ENCODE data around the gene SCAI. TPM values are rescaled to one million over a fixed set of nuclear protein-coding genes. Genes with fewer than 3 reads are reported as not detected.
"Not testable (repeated sequence)": the region's sequence is repeated elsewhere in the genome, so short reads cannot be mapped to it uniquely, and the experiment has no call there.

SCAI gene
- 14.3 TPM for total RNA-seq

GRCh38 chr9:125143377-125144090 lies at the start of gene SCAI:
SCAI (minus strand) TSS chr9:125143528; CDS start chr9:125143437, 91 bp downstream.
- DNase-seq = peak; percentile 99

- DNase-seq = no peak
Measured at GRCh38 chr9:125190361-125190801, 47.1 kb upstream of the SCAI start.

GRCh38 chr9:125189361-125190289 lies 46.3 kb upstream of the SCAI start, which contains the start of gene PPP6C:
PPP6C (minus strand) TSS chr9:125189803; CDS start chr9:125189718, 85 bp downstream.
- peak; percentile 97 for DNase-seq

DNA sequence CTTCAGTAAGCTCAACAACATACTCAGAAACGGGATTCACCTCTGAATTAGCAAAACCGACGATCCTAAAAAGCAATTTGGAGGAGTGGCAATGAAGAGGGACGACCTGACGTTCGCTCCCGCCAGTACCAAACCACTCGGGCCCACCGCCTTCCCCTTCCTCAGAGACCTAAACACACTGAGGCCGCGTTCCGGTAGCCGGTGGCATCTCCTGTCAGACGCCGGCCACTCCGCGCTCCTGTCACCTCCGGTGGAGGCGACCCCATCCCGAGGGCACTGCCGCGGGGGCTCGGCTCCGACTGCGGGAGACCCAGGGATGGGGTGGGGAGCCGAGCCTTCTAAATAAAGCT lies 45.7 kb upstream of the SCAI start:
- DNase-seq = no peak

- no peak for DNase-seq
Measured at GRCh38 chr9:125183561-125183960, 40.2 kb upstream of the SCAI start.

DNA sequence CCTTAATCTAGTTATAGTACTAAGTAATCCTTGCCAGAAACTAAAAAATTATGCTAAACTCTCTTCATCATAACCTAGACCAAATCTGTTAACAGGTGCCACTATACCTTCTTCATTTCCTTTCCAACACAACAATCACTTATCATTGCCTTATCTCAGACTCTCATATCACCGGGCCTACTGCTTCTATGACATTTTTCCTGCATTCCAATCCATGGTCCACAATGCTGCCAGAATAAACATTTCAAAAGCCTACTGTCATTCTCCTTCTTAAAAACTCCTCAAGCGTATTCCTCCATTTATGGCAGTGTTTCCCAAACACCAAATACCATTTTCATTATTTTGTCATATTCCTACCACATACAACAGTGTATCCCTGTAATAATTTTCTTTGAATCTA lies 39.7 kb upstream of the SCAI start:
- no peak for DNase-seq

- not testable (repeated sequence) for DNase-seq
Measured at GRCh38 chr9:125181756-125182155, 38.4 kb upstream of the SCAI start.

DNA sequence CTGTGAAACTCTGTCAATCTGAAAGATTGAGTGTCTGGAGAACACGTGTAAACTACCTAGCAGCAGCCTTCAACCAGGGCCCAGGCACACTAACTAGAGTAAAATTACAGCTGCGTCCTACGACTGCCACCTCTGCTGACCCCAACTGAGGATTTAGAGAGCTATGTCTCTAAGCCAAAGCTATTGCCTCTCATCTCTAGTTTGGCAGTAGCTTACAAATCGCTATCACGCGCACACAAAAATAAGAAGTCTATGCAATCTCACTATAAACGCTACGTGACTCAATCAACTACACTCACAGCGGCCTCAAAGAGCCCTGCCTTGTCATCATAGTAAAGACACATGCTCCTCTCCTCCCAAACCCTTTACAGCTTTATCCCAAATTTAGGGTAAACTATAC lies 37.5 kb upstream of the SCAI start:
- DNase-seq = no peak

GRCh38 chr9:125179776-125180175 lies 36.4 kb upstream of the SCAI start:
- DNase-seq = not testable (repeated sequence)

DNA sequence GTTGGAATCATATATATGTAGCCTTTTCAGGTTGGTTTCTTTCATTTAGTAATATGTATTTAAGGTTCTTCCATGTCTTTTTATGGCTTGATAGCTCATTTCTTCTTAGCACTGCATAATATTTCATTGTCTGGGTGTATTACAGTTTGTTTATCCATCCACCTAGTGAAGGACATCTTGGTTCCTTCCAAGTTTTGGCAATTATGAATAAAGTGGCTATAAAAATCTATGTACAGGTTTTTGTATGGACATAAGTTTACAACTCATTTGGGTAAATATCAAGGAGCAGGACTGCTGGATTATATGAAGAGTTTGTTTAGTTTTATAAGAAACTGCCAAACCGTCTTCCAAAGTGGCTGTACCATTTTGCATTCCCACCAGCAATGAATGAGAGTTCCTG lies 34.6 kb upstream of the SCAI start:
- no peak for DNase-seq

DNA sequence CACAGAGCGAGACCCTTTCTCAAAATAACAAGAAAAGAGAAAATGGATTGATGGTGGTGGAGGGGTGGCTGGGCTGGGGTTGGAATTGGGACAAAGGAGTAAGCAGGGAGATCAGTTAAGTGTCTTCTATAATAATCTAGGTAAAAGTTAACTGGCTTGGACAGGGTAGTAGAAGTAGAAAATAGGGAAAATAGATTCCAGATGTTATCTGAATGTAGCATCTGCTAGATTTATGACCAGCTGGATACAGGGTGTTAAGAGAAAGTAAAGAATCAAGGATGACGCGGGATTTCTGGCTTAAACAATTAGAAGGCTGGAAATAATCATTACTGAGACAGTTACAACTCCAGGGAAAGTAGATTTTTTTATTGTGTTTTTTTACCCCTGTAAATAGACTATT lies 33.3 kb upstream of the SCAI start:
- DNase-seq = peak; percentile 93

- DNase-seq = no peak
Measured at GRCh38 chr9:125172031-125172755, 28.9 kb upstream of the SCAI start.

GRCh38 chr9:125169895-125170294 lies 26.6 kb upstream of the SCAI start:
- DNase-seq = no peak

DNA sequence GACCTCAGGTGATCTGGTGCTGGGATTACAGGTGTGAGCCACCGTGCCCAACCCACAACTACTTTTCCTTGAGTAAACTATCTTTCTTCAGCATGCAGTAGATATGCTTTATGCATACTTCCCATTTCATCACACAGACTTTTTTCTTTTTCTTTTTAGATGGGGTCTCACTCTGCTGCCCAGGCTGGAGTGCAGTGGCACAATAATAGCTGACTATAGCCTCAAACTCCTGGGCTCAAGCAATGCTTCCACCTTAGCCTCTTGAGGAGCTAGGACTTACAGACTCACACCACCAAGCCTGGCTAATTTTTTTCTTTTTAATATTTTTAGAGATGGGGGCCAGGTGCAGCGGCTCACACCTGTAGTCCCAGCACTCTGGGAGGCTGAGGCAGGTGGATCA lies 23.4 kb upstream of the SCAI start:
- DNase-seq = no peak

DNA sequence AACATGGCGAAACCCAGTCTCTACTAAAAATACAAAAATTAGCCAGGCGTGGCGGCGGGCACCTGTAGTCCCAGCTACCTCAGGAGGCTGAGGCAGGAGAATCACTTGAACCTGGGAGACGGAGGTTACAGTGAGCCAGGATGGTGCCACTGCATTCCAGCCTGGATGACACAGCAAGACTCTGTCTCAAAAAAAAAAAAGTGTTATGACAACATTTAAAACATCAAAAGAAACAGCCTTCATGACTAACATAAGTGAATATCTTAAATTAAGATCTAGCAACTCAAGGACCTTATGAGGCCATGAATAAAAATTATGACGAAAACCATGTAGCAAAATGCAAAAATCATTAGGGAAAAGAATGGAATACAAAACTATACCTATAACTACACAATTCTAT lies 19.6 kb upstream of the SCAI start:
- not testable (repeated sequence) for DNase-seq

DNA sequence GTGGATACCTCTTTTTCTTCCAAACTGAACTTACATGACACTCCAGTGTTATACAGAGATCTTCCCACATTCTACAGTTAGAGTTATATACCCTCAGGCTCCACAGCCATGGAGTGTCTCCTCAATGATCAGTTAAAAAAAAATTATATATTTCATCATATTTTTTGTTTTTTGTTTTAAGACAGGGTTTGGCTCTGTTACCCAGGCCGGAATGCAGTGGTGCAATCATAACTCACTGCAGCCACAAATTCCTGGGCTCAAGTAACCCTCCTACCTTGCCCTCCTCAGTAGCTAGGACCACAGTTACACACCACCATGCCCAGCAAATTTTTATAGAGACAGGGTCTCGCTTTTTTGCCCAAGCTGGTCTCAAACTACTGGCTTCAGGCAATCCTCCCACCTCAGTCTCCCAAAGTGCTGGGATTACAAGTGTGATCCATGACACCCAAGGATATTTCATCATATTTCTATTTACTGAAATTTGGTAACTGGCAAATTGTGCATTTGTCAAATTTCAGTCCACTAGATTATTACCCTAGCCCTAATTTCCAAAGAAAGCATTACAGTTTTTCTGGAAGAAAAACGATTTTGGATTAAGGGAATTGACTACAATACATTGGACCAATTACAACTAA lies 18.1 kb upstream of the SCAI start:
- no peak for DNase-seq

DNA sequence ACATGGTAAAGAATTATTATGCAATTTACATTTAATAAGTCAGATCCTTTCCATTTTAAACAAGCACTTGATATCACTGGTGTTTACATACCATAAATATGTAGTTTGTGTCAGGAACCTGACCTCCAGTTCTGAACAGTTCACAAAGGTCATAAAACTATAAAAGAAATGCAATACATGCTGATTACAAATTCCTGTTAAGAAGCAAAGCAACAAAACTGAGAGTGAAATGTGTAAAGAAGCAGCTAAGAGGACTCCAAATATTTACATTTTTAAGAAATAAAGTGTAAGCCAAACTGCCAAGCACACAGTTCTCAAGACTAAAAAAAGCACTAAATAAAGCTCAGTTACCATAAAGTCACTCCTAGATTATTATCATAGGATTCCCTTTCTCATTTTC lies 17.4 kb upstream of the SCAI start:
- DNase-seq = no peak

DNA sequence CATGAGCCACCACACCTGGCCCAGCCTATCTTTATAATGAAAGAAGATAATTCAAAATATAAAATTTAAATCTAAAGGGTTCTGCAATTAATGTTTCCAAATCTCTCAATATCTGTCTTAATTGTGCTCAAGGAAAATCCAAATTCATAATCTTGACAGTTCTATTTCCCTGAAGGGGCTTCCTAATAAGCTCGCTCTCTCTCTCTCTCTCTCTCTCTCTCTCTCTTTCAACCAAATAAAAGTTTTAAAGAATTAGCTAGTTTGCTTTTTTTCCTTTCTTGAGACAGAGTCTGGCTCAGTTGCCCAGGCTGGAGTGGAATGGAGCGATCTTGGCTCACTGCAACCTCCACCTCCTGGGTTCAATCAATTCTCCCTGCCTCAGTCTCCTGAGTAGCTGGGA lies 13.2 kb upstream of the SCAI start:
- no peak for DNase-seq

- no peak for DNase-seq
Measured at GRCh38 chr9:125153712-125154367, 10.5 kb upstream of the SCAI start.

GRCh38 chr9:125151730-125152129 lies 8.4 kb upstream of the SCAI start:
- no peak for DNase-seq

DNA sequence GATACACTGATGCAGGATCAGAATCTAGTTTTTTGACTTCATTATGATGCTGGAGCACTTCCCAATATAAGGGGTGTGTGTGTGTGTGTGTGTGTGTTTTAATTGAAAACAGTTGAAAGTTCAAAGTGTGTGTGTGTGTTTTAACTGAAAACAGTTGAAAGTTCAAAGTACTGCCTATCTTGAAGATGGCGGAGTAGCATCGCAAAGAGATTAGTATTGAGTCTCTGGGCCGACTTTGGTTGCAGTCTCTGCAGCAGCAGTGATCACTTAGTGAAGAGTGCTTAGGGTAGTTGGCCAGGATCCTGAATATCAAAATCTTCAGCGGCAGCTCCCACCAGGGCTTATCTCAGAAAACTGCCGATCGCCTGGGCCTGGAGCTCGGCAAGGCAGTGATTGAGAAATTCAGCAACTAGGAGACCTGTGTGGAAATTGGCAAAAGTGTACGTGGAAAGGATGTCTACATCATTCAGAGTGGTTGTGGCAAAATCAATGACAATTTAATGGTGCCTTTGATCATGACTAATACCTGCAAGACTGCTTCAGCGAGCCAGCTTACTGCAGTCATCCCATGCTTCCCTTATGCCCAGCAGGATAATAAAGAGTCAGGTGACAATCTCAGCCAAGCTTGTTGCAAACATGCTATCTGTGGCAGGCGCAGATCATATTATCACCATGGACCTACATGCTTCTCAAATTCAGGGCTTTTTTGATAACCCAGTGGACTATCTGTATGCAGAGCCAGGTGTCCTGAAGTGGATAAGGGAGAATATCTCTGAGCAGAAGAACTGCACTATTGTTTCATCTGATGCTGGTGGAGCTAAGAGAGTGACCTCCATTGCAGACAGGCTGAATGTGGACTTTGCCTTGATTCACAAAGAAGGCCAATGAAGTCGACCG lies 7.3 kb upstream of the SCAI start:
- DNase-seq = no peak
